Ramos (cell line): ENCODE measurements around the gene AP4S1.

Experiments used
- in situ Hi-C: fragments of 300-500 bp; cut with MboI; formaldehyde crosslinking; loops from one replicate; pipeline ENCODE4 v1.14.3; 2022; ENCODE audit warnings: low sequenced_read_pairs; ENCODE audit not compliant: unreplicated experiment

The AP4S1 gene

GRCh38 chr14:31125231-31125630 lies 99.8 kb downstream of the AP4S1 start:
- in situ Hi-C loops = no loop called here

DNA sequence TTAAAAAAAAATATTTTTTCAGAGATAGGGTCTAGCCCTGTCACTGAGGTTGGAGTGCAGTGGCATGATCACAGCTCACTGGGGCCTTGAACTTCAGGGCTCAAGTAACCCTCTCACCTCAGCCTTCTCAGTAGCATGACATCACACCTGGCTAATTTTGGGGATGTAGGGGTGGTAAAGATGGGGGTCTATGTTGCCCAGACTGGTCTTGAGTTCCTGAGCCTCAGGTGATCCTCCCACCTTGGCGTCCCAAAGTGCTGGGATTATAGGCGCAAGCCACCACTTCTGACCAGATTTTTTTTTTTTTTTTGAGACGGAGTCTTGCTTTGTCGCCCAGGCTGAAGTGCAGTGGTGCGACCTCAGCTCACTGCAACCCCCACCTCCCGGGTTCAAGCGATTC lies 101.2 kb downstream of the AP4S1 start:
- in situ Hi-C loops = no loop called here

DNA sequence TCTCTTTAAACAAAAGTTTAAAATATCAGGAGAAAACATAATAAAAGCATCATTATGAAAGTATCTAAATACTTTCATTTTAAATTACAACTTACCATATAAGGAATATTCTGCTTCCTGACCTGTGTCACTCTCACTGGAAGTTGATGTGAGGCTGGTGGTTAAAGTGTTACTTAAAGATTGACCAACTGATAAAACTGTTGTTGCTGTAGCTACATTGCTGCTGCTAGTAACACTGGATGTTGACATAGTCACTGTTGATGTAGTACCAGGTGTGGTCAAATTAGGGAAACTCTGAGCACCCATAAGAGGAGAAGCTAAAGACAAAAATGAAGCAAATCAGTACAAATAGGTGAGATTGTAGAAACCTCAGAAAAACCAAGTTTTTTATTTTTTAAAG lies 102.2 kb downstream of the AP4S1 start:
- in situ Hi-C loops = no loop called here

- in situ Hi-C loops = no loop called here
Measured at GRCh38 chr14:31128601-31129526, 103.4 kb downstream of the AP4S1 start.

GRCh38 chr14:31133133-31133532 lies 107.7 kb downstream of the AP4S1 start:
- in situ Hi-C loops = no loop called here

DNA sequence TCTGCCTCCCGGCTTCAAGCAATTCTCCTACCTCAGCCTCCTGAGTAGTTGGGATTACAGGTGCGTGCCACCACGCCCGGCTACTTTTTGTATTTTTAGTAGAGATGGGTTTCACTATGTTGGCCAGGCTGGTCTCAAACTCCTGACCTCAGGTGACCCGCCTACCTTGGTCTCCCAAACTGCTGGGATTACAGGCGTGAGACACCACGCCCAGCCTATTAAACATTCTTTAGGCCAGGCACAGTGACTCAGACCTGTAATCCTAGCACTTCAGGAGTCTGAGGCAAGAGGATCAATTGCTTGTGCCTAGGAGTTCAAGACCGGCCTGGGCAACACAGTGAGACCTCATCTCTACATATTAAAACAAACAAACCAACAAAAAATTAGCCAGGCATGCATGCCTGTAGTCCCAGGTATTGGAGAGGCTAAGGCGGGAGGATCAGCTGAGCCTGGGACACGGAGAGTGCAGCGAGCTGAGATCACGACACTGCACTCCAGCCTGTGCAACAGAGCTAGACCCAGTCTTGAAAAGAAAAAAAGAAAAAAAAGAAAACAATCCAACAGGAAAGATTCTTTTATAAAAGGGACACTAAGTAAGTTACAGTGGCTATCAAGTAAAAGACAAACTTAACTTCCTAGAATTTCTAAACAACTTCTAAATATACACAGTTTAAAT lies 111.9 kb downstream of the AP4S1 start:
- in situ Hi-C loops = no loop called here

GRCh38 chr14:31138301-31138700 lies 112.9 kb downstream of the AP4S1 start:
- in situ Hi-C loops = no loop called here

GRCh38 chr14:31139301-31139847 lies 113.9 kb downstream of the AP4S1 start:
- in situ Hi-C loops = no loop called here

DNA sequence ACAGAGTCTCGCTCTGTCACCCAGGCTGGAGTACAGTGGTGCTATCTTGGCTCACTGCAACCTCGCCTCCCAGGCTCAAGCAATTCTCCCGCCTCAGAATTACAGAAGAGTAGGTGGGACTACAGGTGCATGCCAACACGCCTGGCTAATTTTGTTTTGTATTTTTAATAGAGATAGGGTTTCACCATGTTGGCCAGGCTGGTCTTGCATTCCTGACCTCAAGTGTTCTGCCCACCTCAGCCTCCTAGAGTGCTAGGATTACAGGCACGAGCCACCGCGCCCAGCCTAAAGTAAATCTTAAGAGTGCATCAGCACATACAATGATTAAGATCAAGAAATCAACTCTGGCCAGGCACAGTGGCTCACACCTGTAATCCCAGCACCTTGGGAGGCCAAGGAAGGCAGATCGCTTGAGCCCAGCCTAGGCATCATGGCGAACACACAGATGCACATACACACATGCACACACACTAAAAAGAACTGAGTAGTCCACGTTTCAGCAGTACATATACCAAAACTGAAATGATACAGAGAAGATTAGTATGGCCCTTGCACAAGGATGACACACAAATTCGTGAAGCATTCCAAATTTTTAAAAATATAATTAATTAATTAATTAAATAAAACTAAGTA lies 117.1 kb downstream of the AP4S1 start:
- in situ Hi-C loops = no loop called here
